Neuron (in vitro differentiated cells): ENCODE results near the gene JAK3.
"Not testable (repeated sequence)": the region's sequence is repeated elsewhere in the genome, so short reads cannot be mapped to it uniquely, and the experiment has no call there.

Experiments
- H2AFZ ChIP-seq: one replicate; pipeline ENCODE4 v1.6.1; 2013; ENCODE audit warnings: low read depth, mild to moderate bottlenecking, inconsistent platforms, low read length, moderate library complexity
- H3K27me3 ChIP-seq: one replicate; pipeline ENCODE4 v1.6.1; 2013; ENCODE audit warnings: low read length; ENCODE audit not compliant: insufficient read depth
- H3K36me3 ChIP-seq: one replicate; pipeline ENCODE4 v1.6.1; 2013; ENCODE audit warnings: low read length; ENCODE audit not compliant: insufficient read depth
- H3K4me1 ChIP-seq: one replicate; pipeline ENCODE4 v1.6.1; 2013; ENCODE audit warnings: low read length; ENCODE audit not compliant: insufficient read depth
- H3K4me3 ChIP-seq: 2 replicates; pipeline ENCODE4 v1.5.1; 2013; ENCODE audit warnings: mild to moderate bottlenecking, low read length, moderate library complexity
- H3K9me3 ChIP-seq: one replicate; pipeline ENCODE4 v1.6.1; 2013; ENCODE audit warnings: low read length

The JAK3 gene

DNA sequence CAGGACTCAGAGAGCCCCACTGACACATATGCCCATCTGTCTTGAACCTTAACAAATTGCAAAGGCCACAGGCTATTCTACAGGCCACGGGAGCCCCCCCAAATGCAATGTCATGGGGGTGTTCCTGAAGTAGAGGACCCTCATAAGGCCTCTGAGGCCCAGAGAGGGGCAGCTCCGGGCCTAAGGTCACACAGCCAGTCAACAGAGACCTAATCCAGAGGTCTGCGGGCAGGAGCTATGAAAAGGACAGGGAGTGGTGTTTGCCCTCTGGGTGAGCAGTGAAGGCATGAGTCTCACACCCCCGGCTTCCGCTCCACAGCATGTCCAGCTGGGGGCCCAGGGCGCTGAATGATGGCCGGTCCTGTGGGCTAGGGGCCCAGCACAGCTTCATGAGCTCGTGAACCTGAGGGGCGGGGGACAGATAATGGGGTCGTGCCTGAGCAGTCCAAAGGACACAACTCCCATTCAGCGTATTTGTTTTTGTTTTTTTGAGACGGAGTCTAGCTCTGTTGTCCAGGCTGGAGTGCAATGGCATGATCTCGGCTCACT is 21.2 kb downstream of the JAK3 start:
- Histone ChIP-seq H3K36me3 (no peaks in the 10 kb centered on the region), H3K4me3 (no peak overlapping the region), H2AFZ (no peak overlapping the region), H3K4me1 (peaks cover 2% of the 10 kb centered on the region), H3K9me3 (no peaks in the 10 kb centered on the region), H3K27me3 (peaks cover 4% of the 10 kb centered on the region)

DNA sequence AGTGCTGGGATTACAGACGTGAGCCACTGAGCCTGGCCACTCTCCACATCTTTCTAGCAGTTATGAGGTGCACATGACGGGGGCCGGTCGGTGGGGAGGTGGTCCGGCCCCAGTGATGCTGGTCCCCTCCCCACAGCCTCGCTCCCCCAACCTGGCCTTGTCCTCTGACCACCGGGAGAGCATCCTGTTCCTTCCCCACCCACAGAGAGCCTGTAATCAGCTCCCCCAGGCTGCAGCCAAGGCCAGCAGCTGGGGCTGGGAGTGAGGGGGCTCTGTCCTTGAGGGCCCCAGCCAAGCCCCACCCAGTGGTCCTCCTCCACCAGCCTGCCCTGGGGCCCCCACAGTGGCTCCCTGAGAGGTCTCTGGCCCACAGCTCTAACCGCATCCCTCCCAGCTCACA is 23.4 kb downstream of the JAK3 start:
- H3K4me1 ChIP-seq: no peaks in the 10 kb centered on the region
- no peaks in the 10 kb centered on the region for H3K9me3 ChIP-seq
- no peak overlapping the region for H3K4me3 ChIP-seq
- H3K27me3 ChIP-seq: peaks cover 4% of the 10 kb centered on the region
- H2AFZ ChIP-seq: no peak overlapping the region
- H3K36me3 ChIP-seq: no peaks in the 10 kb centered on the region

DNA sequence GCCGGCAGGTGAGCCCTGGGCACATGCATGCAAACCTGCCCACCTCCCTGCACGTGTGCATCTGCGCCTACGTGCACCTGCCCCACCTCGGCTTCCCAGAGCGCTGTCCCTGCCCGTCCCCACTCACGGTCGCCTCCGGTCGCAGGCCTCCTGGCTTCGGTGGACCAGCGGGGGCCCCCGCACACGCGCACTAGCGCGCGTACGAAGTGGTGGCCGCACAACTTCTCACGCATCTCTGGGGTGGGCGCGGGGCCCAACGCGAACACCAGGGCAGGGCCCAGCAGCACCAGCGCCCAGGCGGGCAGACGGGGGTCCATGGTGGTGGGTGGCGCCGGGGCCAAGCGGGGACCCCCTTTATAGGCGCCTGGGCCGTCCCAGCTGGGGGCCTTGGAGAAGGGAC is 26.6 kb downstream of the JAK3 start, which contains the start of gene INSL3:
TSS of gene INSL3 (minus strand) at position 330 of the 400 bp plus-strand sequence. CDS start at position 317, 13 bp downstream.
- peaks cover 4% of the 10 kb centered on the region for H3K27me3 ChIP-seq
- no peaks in the 10 kb centered on the region for H3K36me3 ChIP-seq
- H3K9me3 ChIP-seq: no peaks in the 10 kb centered on the region
- no peak within 1 kb of the TSS for H3K4me3 ChIP-seq
- H3K4me1 ChIP-seq: no peaks in the 10 kb centered on the region
- no peak within 1 kb of the TSS for H2AFZ ChIP-seq

DNA sequence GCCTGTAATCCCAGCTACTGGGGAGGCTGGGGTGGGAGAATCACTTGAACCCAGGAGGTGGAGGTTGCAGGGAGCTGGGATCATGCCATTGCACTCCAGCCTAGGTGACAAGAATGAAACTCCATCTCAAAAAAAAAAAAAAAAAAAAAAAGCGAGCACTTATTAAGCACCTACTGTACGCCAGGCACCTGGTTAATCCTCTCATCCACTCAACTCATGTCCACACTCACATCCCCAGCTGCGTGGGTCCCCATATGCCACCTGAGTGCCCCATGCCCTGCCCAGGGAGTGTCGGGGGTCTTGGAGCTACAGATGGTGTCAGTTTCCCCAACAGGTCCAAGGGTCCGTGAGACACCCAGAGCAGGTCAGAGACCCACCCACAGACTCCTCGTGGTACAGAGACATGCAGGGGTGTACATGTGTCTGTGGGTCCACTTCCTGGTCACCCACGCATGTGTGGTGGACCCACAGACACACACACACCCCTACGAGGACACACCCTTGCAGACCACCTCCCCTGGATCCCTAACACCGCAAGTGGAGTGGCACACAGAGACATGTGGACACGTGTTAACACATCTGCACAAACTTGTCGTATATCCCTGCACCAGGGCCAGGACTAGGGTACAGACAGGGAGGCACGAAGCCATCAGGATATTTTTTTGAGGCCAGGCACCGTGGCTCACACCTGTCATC is 30.0 kb downstream of the JAK3 start:
- Histone ChIP-seq H3K27me3 (no peaks in the 10 kb centered on the region), H3K4me1 (no peaks in the 10 kb centered on the region), H3K4me3 (no peak overlapping the region), H2AFZ (no peak overlapping the region), H3K36me3 (no peaks in the 10 kb centered on the region), H3K9me3 (no peaks in the 10 kb centered on the region)

DNA sequence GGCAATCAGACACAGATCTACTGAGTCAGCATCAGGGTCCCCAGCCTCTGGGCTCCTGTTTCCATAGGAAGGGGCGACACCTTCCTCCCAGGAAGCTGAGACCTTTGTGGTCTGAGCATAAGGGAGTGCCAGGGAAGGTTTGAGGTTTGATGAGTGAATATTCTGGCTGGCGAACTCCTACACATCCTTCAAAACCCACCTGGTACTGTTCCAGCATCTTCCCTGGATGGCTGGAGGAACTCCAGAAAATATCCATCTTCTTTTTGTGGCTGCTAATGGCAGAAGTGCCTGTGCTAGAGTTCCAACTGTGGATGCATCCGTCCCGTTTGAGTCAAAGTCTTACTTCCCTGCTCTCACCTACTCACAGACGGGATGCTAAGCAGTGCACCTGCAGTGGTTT is 35.7 kb downstream of the JAK3 start:
- Histone ChIP-seq H3K9me3 (no peaks in the 10 kb centered on the region), H3K4me1 (no peaks in the 10 kb centered on the region), H3K4me3 (no peak overlapping the region), H2AFZ (no peak overlapping the region), H3K36me3 (no peaks in the 10 kb centered on the region), H3K27me3 (peaks cover 2% of the 10 kb centered on the region)

DNA sequence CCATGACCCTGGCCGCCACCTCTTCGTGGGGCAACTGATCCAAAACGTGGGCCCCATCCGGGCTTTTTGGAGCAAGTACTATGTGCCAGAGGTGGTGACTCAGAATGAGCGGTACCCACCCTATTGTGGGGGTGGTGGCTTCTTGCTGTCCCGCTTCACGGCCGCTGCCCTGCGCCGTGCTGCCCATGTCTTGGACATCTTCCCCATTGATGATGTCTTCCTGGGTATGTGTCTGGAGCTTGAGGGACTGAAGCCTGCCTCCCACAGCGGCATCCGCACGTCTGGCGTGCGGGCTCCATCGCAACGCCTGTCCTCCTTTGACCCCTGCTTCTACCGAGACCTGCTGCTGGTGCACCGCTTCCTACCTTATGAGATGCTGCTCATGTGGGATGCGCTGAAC is 36.1 kb downstream of the JAK3 start:
- H3K36me3 ChIP-seq: no peaks in the 10 kb centered on the region
- peaks cover 2% of the 10 kb centered on the region for H3K27me3 ChIP-seq
- no peaks in the 10 kb centered on the region for H3K9me3 ChIP-seq
- no peak overlapping the region for H3K4me3 ChIP-seq
- no peak overlapping the region for H2AFZ ChIP-seq
- H3K4me1 ChIP-seq: no peaks in the 10 kb centered on the region

DNA sequence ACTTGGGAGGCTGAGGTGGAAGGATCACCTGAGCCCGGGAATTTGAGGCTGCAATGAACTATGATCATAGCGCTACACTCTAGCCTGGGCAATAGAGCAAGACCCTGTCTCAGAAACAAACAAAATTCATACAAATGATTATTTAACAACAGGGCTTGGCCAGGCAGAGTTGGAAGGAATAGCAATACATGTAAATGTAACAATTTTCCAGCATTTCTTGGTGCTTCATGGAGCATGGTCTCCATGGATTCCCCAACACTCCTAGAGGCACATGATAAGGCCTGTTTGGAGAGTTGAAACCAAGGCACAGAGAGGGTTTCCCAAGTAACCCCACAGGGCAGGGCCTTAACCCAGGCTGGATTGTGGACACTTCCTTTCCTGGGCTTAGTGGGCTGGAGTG is 36.7 kb downstream of the JAK3 start:
- Histone ChIP-seq H3K36me3 (no peaks in the 10 kb centered on the region), H3K4me1 (no peaks in the 10 kb centered on the region), H3K27me3 (peaks cover 2% of the 10 kb centered on the region), H3K9me3 (no peaks in the 10 kb centered on the region), H2AFZ (no peak overlapping the region), H3K4me3 (no peak overlapping the region)

DNA sequence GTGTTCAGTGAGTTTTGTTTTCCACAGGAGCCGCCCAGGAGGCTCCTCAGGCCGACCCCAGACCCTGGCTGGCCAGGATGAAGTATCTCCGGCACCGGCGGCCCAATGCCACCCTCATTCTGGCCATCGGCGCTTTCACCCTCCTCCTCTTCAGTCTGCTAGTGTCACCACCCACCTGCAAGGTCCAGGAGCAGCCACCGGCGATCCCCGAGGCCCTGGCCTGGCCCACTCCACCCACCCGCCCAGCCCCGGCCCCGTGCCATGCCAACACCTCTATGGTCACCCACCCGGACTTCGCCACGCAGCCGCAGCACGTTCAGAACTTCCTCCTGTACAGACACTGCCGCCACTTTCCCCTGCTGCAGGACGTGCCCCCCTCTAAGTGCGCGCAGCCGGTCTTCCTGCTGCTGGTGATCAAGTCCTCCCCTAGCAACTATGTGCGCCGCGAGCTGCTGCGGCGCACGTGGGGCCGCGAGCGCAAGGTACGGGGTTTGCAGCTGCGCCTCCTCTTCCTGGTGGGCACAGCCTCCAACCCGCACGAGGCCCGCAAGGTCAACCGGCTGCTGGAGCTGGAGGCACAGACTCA is 40.0 kb downstream of the JAK3 start:
- no peaks in the 10 kb centered on the region for H3K36me3 ChIP-seq
- no peaks in the 10 kb centered on the region for H3K4me1 ChIP-seq
- H3K9me3 ChIP-seq: no peaks in the 10 kb centered on the region
- no peak overlapping the region for H3K4me3 ChIP-seq
- no peak overlapping the region for H2AFZ ChIP-seq
- peaks cover 2% of the 10 kb centered on the region for H3K27me3 ChIP-seq

DNA sequence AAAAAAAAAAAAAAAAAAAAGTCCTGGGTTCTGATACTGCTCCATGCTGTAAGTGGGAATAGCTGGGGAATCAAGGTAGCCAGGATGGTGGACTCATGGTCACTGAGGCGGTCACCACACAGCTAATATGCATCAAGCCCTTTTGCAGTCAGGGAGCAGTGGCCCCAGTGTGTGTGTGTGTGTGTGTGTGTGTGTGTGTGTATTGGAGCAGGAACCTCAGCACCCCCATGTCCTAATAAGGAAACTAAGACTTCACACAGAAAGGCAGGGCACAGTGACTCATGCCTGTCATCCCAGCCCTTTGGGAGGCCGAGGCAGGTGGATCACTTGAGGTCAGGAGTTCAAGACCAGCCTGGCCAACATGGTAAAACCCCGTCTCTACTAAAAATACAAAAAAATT is 40.8 kb downstream of the JAK3 start:
- no peak overlapping the region for H3K4me3 ChIP-seq
- no peaks in the 10 kb centered on the region for H3K4me1 ChIP-seq
- no peak overlapping the region for H2AFZ ChIP-seq
- H3K36me3 ChIP-seq: no peaks in the 10 kb centered on the region
- no peaks in the 10 kb centered on the region for H3K9me3 ChIP-seq
- peaks cover 4% of the 10 kb centered on the region for H3K27me3 ChIP-seq

DNA sequence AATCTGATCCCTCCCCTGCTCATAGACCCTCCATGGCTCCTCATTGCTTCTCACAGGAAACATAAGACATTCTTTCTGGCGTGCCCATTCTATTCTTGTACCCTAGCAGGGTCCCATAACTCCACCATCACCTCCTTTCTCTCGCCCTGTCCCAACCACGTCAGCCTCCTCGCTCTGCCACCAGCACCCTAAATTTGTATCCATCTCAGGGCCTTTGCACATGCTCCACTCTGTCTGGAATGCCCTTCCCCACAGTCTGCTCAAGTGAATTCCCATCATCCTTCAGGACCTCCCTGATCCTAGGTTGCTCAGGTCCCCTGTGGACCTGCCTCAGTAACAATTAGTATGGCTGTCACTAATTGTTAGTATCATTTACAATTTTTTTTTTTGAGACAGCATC is 42.4 kb downstream of the JAK3 start:
- Histone ChIP-seq H3K4me3 (no peak overlapping the region), H3K27me3 (peaks cover 5% of the 10 kb centered on the region), H2AFZ (no peak overlapping the region), H3K9me3 (no peaks in the 10 kb centered on the region), H3K36me3 (no peaks in the 10 kb centered on the region), H3K4me1 (no peaks in the 10 kb centered on the region)

DNA sequence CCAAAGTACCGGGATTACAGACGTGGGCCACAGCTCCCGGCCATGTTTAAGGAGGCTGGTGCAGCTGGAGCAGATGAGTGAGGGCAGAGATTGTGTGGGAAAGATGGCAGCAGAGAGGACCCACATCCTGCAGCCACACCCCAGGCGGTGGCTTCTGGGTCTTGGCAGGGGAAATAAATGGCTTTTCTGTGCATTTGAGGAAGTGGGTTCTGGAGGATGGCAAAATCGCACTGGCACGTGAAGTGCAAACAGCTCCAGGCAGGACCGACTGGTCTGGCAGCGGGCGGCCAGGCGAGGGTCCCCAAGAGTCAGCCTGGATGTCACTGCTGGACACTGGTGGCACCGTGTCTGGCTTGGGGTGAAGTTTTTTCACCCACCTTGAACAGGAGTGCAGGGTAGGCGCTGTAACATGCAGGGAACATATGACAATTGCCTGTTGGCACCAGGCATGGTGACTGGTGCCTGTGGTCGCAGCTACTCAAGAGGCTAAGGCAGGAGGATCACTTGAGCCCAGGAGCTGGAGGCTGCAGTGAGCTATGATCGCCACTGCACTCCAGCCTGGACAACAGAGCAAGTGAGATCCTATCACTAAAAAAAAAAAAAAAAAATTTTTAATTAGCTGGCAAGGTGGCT is 44.4 kb downstream of the JAK3 start:
- H3K36me3 ChIP-seq: no peaks in the 10 kb centered on the region
- H2AFZ ChIP-seq: no peak overlapping the region
- no peaks in the 10 kb centered on the region for H3K9me3 ChIP-seq
- H3K4me1 ChIP-seq: no peaks in the 10 kb centered on the region
- H3K27me3 ChIP-seq: peaks cover 7% of the 10 kb centered on the region
- H3K4me3 ChIP-seq: no peak overlapping the region

DNA sequence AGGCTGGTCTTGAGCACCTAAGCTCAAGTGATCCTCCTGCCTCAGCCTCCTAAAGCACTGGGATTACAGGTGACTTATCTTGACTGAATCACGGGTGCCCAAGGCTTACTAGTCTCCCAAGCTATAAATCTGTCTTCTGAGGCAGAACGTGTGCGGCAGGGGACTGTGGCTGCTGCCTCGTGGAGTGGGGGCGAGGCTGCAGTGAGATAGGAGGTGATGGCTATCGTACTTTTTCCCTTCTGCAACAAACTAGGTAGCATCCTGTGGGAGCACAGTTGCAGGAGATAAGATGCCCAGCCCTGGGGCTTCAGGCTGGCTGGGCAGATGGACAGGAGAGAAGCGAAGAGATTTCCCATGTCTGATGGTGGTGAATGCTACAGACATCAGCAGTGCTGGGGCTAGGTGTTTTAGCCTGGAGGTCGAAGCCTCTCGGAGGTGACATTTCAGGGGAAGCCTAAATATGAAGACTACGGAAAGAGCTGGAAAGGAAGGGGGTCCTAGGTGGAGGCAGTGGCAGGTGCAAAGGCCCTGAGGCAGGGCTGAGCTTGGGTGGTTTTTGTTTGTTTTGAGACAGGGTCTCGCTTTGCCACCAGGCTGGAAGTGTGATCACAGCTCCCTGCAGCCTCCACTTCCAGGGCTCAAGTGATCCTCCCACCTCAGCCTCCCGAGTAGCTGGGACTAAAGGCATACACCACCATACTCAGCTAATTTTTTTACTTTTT is 45.5 kb downstream of the JAK3 start:
- no peaks in the 10 kb centered on the region for H3K36me3 ChIP-seq
- no peaks in the 10 kb centered on the region for H3K4me1 ChIP-seq
- H3K27me3 ChIP-seq: peaks cover 11% of the 10 kb centered on the region
- H3K9me3 ChIP-seq: no peaks in the 10 kb centered on the region
- no peak overlapping the region for H2AFZ ChIP-seq
- H3K4me3 ChIP-seq: no peak overlapping the region

DNA sequence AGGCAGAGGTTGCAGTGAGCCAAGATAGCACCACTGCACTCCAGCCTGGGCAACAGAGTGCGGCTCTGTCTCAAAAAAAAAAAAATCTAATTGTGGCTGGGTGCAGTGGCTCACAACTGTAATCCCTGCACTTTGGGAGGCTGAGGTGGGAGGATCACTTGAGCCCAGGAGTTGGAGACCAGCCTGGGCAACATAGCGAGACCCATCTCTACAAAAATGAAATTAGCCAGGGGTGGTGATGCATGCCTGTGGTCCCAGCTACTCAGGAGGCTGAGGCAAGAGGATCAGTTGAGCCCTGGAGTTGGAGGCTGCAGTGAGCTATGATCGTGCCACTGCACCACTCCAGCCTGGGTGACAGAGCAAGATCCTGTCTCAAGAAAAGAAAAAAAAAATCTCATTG is 49.2 kb downstream of the JAK3 start:
- H3K36me3 ChIP-seq, H2AFZ ChIP-seq, H3K4me3 ChIP-seq, H3K9me3 ChIP-seq, H3K4me1 ChIP-seq: not testable (repeated sequence)
- H3K27me3 ChIP-seq: peaks cover 47% of the 10 kb centered on the region
